Uterus (tissue), 2 donors: ENCODE results near the gene EFTUD2.

ENCODE experiments used
- POLR2A ChIP-seq, 2 donors: fragments of 450-650 bp; IDR thresholded peaks; one replicate each; pipeline ENCODE4 v1.6.1; 2016; ENCODE audit warnings: antibody characterized with exemption in 2 of 2, mild to moderate bottlenecking in 1 of 2, moderate library complexity in 1 of 2
- TF ChIP-seq, protein P1 (sequence below), 4 experiments: fragments of 200-600 bp in 2 of 4; fragments of 450-650 bp in 2 of 4; sonication (generic) in 2 of 4; IDR thresholded peaks; one replicate each; pipeline ENCODE4 v1.5.1; 2016 to 2019; ENCODE audit warnings: antibody characterized with exemption in 4 of 4, mild to moderate bottlenecking in 2 of 4, moderate library complexity in 1 of 4

DNA sequence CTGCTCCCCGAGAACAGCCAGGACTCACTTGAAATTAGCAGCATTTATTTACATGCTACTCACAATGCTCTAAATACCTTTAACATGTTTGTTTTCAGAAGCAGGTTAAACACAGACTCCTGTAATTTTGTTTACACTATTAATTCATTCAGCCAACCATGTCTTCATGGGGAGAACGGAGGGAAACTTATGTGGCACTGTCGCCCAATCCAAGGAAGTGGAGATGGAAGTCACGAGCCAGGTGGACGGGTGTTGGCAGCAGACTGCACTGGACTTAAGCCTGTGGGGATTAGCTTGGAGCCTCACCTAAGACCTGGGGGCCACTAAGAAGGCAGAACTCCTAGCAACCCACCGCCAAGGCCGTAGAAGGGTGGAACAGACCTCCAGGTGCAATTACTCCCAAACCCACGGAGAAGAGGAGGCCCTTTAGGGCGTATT, 24.9 kb upstream of the EFTUD2 start:
- no peak for TF ChIP-seq POLR2A (IDR thresholded peaks at IDR 0.05)
- TF ChIP-seq, protein P1, sequence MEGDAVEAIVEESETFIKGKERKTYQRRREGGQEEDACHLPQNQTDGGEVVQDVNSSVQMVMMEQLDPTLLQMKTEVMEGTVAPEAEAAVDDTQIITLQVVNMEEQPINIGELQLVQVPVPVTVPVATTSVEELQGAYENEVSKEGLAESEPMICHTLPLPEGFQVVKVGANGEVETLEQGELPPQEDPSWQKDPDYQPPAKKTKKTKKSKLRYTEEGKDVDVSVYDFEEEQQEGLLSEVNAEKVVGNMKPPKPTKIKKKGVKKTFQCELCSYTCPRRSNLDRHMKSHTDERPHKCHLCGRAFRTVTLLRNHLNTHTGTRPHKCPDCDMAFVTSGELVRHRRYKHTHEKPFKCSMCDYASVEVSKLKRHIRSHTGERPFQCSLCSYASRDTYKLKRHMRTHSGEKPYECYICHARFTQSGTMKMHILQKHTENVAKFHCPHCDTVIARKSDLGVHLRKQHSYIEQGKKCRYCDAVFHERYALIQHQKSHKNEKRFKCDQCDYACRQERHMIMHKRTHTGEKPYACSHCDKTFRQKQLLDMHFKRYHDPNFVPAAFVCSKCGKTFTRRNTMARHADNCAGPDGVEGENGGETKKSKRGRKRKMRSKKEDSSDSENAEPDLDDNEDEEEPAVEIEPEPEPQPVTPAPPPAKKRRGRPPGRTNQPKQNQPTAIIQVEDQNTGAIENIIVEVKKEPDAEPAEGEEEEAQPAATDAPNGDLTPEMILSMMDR (IDR thresholded peaks at IDR 0.05), result no peak
